ENCODE results near the gene EPYC.
"Not testable (repeated sequence)": the region's sequence is repeated elsewhere in the genome, so short reads cannot be mapped to it uniquely, and the experiment has no call there.

The EPYC gene

GRCh38 chr12:90991952-90992465, 12.8 kb downstream of the EPYC start:
- DNase-seq, result no peak

- DNase-seq, result no peak
Observed at GRCh38 chr12:90990611-90991010, 14.2 kb downstream of the EPYC start.

GRCh38 chr12:90989686-90990111, 15.1 kb downstream of the EPYC start:
- no peak for DNase-seq

GRCh38 chr12:90987520-90987919, 17.3 kb downstream of the EPYC start:
- no peak for DNase-seq

- no peak for DNase-seq
Observed at GRCh38 chr12:90987101-90987500, 17.7 kb downstream of the EPYC start.

- not testable (repeated sequence) for DNase-seq
Observed at GRCh38 chr12:90985331-90985730, 19.4 kb downstream of the EPYC start.

- DNase-seq, result no peak
Observed at GRCh38 chr12:90984114-90984513, 20.7 kb downstream of the EPYC start.

- DNase-seq, result no peak
Observed at GRCh38 chr12:90982170-90982569, 22.6 kb downstream of the EPYC start.

GRCh38 chr12:90979951-90980350, 24.8 kb downstream of the EPYC start:
- DNase-seq, result no peak

GRCh38 chr12:90979019-90979418, 25.8 kb downstream of the EPYC start:
- no peak for DNase-seq

- DNase-seq, result peak in 2 of 58 donors; percentile 2 to 38
Observed at GRCh38 chr12:90978117-90978770, 26.5 kb downstream of the EPYC start.

GRCh38 chr12:90977224-90977623, 27.5 kb downstream of the EPYC start:
- DNase-seq, result no peak

GRCh38 chr12:90974286-90974685, 30.5 kb downstream of the EPYC start:
- no peak for DNase-seq

GRCh38 chr12:90972226-90972625, 32.5 kb downstream of the EPYC start:
- no peak for DNase-seq

GRCh38 chr12:90970911-90971310, 33.9 kb downstream of the EPYC start:
- no peak for DNase-seq

GRCh38 chr12:90970471-90970870, 34.3 kb downstream of the EPYC start:
- DNase-seq, result no peak

- no peak for DNase-seq
Observed at GRCh38 chr12:90969851-90970250, 34.9 kb downstream of the EPYC start.

GRCh38 chr12:90969346-90969745, 35.4 kb downstream of the EPYC start:
- DNase-seq, result no peak

GRCh38 chr12:90965204-90965603, 39.6 kb downstream of the EPYC start:
- DNase-seq, result no peak

GRCh38 chr12:90964616-90965015, 40.2 kb downstream of the EPYC start:
- DNase-seq, result no peak

GRCh38 chr12:90963946-90964345, 40.8 kb downstream of the EPYC start:
- no peak for DNase-seq

GRCh38 chr12:90961154-90961553, 43.6 kb downstream of the EPYC start:
- DNase-seq, result no peak

- peak in 14 of 58 donors; percentile 2 to 52 (median 14) for DNase-seq
Observed at GRCh38 chr12:90959538-90960139, 45.1 kb downstream of the EPYC start.

Measured in anterior cingulate cortex (tissue), 58 donors.